SKM-1 (cell line): Measurements from ENCODE around the gene PRSS38.
"Not testable (repeated sequence)": the region's sequence is repeated elsewhere in the genome, so short reads cannot be mapped to it uniquely, and the experiment has no call there.

Experiments
- DNase-seq: peaks from one replicate; lab custom pipeline; 2025; ENCODE audit not compliant: unreplicated experiment; lab: John Stamatoyannopoulos, UW

The PRSS38 gene

DNA sequence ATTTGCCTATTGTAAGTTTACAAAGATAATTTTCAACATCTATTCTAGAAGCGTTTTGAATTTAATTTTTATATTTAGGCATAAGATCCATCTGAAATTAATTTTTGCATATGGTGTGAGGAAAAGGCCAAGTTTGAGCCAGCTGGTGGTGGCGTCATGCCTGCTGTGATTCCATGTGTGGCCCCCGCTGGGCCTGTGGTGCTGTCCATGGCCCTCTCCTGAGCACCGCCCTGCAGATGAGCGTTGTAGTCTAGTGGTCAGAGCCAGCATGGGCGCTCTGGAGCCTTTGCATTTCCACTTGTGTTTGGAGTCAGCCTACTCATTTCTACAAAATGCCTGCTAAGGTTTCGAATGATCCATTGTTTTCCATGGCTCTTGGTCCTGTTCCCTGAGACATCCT is 22.7 kb downstream of the PRSS38 start:
- DNase-seq = no peak

DNA sequence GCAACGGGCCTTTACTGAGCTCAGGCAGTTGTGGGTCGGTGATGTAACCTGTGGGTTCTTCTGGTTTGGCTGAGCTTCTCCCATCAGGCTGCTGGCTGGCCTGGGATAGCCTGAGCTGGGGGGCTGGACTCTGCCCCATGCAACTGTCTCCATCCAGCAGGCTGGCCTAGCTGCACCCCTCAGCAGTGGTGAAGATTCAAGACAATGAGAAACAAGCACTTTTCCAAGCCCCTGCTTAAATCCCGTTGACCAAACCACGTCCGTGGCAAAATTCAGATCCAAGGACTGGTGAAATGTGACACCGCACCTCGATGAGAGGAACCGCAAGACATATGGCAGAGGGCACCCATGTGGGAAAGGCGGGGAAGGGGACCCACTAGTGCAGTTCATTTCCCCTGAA is 25.6 kb downstream of the PRSS38 start:
- no peak for DNase-seq

- no peak for DNase-seq
These were observed 29.1 kb downstream of the PRSS38 start for GRCh38 chr1:227844320-227845146.

DNA sequence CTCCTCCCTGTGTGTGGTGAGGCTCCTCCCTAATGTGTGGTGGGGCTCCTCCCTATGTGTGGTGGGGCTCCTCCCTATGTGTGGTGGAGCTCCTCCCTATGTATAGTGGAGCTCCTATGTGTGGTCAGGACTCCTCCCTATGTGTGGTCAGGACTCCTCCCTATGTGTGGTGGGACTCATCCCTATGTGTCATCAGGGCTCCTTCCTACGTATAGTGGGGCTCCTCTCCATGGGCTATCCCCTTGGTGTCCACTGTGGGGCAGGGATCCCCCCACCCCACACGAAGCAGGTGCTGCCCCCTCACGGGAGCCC is 29.6 kb downstream of the PRSS38 start:
- DNase-seq = no peak

DNA sequence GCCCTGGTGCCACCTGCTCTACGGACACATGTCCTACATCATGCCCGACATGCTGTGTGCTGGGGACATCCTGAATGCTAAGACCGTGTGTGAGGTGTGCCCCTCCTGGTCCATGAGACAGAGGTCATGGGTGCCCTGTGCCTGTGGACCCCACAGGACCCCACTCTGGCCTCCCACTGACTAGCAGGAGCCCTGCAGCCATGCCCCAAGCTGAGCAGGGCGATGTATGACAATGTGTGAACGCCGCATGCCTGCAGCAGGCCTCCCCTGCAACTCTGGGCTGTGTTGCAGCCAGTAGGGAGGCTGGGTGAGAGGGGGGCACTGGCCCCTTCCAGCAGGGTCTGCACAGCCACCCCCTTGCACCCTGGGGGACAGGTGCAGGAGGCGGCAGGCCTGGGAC is 30.0 kb downstream of the PRSS38 start:
- no peak for DNase-seq

- DNase-seq = no peak
These were observed 30.9 kb downstream of the PRSS38 start for GRCh38 chr1:227846265-227846858.

- not testable (repeated sequence) for DNase-seq
These were observed 31.6 kb downstream of the PRSS38 start for GRCh38 chr1:227847046-227847445.

GRCh38 chr1:227848430-227848932 is 33.0 kb downstream of the PRSS38 start:
- DNase-seq = no peak

DNA sequence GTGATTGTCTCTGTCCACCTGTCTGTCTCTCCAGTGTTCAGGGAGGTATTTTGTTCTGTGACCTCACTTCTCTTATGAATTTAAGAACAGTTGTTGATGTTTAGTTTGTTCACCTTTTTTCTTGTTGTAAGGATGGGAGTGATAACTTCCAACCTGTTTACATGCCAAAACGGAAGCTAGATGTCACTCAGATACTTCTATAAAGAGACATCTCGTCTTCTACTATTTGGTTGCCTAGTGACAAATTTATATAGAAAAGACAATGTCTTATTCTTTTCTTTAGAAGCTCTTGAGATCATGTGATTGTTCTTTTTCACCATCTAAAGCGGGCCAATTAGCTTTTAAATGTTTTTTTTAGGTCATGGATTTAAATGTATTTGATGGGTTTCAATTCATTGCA is 33.8 kb downstream of the PRSS38 start:
- no peak for DNase-seq

- no peak for DNase-seq
These were observed 38.7 kb downstream of the PRSS38 start for GRCh38 chr1:227854189-227854588.

- no peak for DNase-seq
These were observed 40.2 kb downstream of the PRSS38 start for GRCh38 chr1:227855687-227856086.

- DNase-seq = no peak
These were observed 40.8 kb downstream of the PRSS38 start for GRCh38 chr1:227856147-227856858.

- DNase-seq = no peak
These were observed 49.4 kb downstream of the PRSS38 start for GRCh38 chr1:227864882-227865281.

DNA sequence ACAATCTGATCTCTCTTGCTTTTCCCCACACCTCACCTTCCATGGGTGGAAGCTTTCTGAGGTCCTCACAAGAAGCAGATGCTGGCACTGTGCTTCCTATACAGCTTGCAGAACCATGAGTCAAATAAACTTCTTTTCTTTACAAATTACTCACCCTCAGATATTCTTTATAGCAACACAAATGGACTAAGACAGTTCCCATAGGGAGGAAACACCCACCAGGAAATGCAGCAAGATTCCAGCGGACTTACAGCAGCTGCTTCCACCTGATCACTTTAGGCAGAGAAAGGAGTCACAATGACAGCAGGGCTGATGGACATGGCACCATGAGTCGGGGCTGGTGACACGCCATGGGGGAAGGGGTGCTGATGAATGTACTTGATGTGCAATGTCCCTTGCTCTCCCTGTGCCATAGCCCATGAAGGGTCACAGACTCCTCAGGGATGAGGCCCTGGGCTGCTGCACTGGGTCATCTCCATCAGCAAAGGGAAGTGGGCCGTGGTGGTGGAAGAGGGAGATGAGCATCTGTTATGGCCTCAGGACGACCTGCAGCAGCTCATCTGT is 53.9 kb downstream of the PRSS38 start:
- DNase-seq = no peak

- DNase-seq = no peak
These were observed 54.4 kb downstream of the PRSS38 start for GRCh38 chr1:227869851-227870305.

DNA sequence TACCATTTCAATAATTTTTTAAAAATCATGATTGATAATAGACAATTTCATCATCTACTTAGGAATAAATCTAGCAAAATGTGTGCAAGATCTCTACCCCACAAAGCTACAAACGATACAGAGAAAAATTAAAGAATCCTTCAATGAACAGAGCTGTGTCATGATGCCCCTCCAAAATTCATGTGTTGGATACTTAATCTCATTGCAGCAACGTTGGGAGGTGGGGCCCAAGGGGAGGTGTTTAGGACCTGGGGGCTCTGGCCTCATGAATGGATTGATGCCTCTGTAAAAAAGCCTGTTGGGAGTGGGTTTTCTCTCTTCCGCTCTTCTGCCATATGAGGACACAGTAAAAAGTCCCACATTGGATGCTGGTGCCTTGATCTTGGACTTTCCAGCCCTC is 54.9 kb downstream of the PRSS38 start:
- no peak for DNase-seq

DNA sequence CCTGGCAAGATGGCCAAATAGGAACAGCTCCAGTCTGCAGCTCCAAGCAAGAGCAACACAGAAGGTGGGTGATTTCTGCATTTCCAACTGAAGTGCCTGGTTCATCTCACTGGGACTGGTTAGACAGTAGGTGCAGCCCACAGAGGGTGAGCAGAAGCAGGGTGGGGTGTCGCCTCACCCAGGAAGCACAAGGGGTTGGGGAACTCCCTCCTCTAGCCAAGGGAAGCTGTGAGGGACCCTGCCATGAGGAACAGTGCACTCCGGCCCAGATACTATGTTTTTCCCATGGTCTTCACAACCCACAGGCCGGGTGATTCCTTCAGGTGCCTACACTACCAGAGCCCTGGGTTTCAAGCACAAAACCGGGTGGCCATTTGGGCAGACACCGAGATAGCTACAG is 56.4 kb downstream of the PRSS38 start:
- DNase-seq = not testable (repeated sequence)

GRCh38 chr1:227877810-227878209 is 62.3 kb downstream of the PRSS38 start:
- DNase-seq = not testable (repeated sequence)

DNA sequence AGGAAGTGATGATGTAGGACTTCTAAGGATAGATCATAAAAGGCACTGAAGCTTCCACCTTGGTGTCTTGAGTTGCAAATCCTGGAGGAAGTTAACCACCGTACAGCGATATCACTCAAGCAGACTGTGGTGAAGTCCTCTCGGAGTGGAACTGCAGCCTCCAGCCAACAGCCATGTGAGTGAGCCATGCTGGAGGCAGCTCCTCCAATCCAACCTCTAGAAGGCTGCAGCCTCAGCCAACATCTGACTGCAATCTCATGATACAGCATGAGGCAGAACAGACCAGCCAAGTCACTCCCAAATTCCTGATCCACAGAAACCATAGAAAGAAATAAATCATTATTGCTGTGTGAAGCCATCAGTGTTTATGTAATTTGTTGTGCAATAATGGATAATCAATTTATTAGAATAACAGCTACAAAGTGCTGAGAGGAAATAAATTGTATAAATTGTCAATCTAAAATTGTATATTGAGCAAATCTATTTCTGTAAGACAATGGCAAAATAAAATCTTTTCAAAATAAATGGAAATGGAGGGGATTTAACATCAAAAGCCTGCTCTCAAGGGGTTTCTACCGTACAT is 65.0 kb downstream of the PRSS38 start:
- DNase-seq = no peak

DNA sequence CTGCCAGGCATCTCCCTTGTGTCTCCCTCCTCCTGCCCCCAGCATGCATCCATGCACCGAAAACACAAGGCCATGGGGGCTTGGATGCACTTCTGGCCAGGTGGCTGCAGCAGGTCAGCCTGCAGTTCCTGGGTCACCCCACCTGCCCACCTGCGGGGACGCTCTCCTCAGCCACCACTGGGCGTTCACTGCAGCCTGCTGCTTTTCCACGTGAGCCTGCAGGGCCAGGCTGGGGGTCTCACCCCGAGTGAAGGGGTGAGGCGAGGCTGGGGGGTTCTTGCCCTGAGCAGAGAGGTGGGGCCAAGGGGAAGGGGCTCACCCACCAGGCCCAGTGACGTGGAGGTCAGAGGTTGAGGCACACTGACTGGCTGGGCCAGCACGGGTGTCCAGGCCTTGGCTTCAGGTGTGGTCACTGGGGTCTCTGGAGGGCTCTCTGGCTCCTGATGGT is 67.6 kb downstream of the PRSS38 start:
- DNase-seq = no peak

DNA sequence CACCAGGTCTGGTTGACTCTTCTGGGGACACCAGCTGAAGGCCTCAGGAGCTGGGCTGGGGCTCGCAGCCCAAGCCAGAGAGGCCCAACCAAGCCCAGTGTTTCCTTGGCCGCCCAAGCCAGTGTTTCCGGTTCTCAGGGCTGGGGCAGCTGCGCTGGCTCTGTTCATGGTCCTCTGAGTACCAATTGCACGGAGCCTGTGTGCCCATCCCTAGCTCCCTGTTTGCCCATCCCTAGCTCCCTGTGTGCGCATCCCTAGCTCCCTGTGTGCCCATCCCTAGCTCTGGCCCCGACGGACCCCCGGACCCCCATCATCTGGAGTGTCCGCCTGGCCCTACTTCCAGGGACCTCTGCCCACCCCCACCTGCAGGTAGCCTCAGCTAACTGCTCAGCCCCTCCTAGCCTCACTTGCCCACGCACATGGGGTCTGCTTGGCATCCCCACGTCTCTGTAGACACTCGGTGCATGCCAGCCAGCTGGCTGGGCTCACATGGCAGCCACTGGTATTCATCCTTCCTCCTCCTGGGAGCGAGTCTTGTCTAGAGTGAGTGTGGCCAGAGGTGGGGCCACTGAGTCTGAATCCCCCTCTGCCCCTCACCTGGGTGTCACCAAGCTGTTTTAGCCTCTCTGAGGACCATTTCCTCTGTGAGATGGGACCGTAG is 68.3 kb downstream of the PRSS38 start:
- DNase-seq = no peak
